ENCODE data around the gene TLX2.
A peak's percentile ranks its signal among the peaks of the same experiment; 100 is the strongest.

TLX2 gene

GRCh38 chr2:74489906-74490305 is 24.3 kb upstream of the TLX2 start:
- Mint-ChIP-seq H3K9me3 (no peaks in the 10 kb centered on the region), H3K27ac (no peak overlapping the region), H3K4me3 (no peak overlapping the region), H3K4me1 (peaks cover 6% of the 10 kb centered on the region), H3K27me3 (no peaks in the 10 kb centered on the region)
- DNase-seq, result no peak
- ATAC-seq, result peak; percentile 26

- Mint-ChIP-seq H3K27ac (no peak overlapping the region), H3K4me3 (no peak overlapping the region), H3K27me3 (no peaks in the 10 kb centered on the region), H3K9me3 (no peaks in the 10 kb centered on the region), H3K4me1 (peaks cover 2% of the 10 kb centered on the region)
- no peak for ATAC-seq
- no peak for DNase-seq
Measured at GRCh38 chr2:74491648-74492544, 22.4 kb upstream of the TLX2 start.

- Mint-ChIP-seq H3K4me3 (no peak overlapping the region), H3K9me3 (no peaks in the 10 kb centered on the region), H3K27ac (no peak overlapping the region), H3K4me1 (peaks cover 13% of the 10 kb centered on the region), H3K27me3 (peaks cover 12% of the 10 kb centered on the region)
- DNase-seq, result no peak
- no peak for ATAC-seq
Measured at GRCh38 chr2:74493546-74493945, 20.7 kb upstream of the TLX2 start.

GRCh38 chr2:74495440-74495839 is 18.8 kb upstream of the TLX2 start:
- peaks cover 29% of the 10 kb centered on the region for H3K4me1 Mint-ChIP-seq
- ATAC-seq (no peak), DNase-seq (no peak)
- H3K27me3 Mint-ChIP-seq, result peaks cover 31% of the 10 kb centered on the region
- no peaks in the 10 kb centered on the region for H3K9me3 Mint-ChIP-seq
- no peak overlapping the region for H3K27ac Mint-ChIP-seq
- no peak overlapping the region for H3K4me3 Mint-ChIP-seq

- DNase-seq (no peak), ATAC-seq (no peak)
- H3K27ac Mint-ChIP-seq, result no peak overlapping the region
- H3K4me1 Mint-ChIP-seq, result peaks cover 34% of the 10 kb centered on the region
- no peaks in the 10 kb centered on the region for H3K9me3 Mint-ChIP-seq
- peak overlapping the region; percentile 88 to 89 for H3K4me3 Mint-ChIP-seq
- peaks cover 49% of the 10 kb centered on the region for H3K27me3 Mint-ChIP-seq
Measured at GRCh38 chr2:74496997-74497776, 17.1 kb upstream of the TLX2 start.

- Mint-ChIP-seq H3K4me1 (peaks cover 41% of the 10 kb centered on the region), H3K4me3 (peak overlapping the region; percentile 88 to 89), H3K27ac (peak overlapping the region; percentile 56 to 59), H3K9me3 (no peaks in the 10 kb centered on the region), H3K27me3 (peaks cover 56% of the 10 kb centered on the region)
- peak; percentile 44 for ATAC-seq
- DNase-seq, result peak in 1 of 2 donors; percentile 35
Measured at GRCh38 chr2:74497777-74498499, 16.3 kb upstream of the TLX2 start.

- H3K4me1 Mint-ChIP-seq, result peaks cover 49% of the 10 kb centered on the region
Measured at GRCh38 chr2:74498500-74499266, 15.6 kb upstream of the TLX2 start.

GRCh38 chr2:74499267-74499939 is 14.8 kb upstream of the TLX2 start, which contains the start of gene LBX2:
LBX2 (minus strand) TSS chr2:74499603; CDS start chr2:74499537, 66 bp downstream.
- Mint-ChIP-seq H3K9me3 (no peaks in the 10 kb centered on the region), H3K4me3 (peak within 1 kb of the TSS; percentile 88 to 89), H3K4me1 (peaks cover 56% of the 10 kb centered on the region), H3K27ac (peak within 1 kb of the TSS; percentile 59 to 66), H3K27me3 (peaks cover 71% of the 10 kb centered on the region)
- ATAC-seq (peak; percentile 42), DNase-seq (peak in 1 of 2 donors; percentile 37)

More at GRCh38 chr2:74498500-74499266, 15.6 kb upstream of the TLX2 start:
- Mint-ChIP-seq H3K4me3 (peak overlapping the region; percentile 88 to 89), H3K27ac (peak overlapping the region; percentile 59 to 66), H3K27me3 (peaks cover 64% of the 10 kb centered on the region), H3K9me3 (no peaks in the 10 kb centered on the region)
- ATAC-seq (peak; percentile 56), DNase-seq (peak in 1 of 2 donors; percentile 40)

GRCh38 chr2:74499940-74500577 is 14.2 kb upstream of the TLX2 start:
- peaks cover 77% of the 10 kb centered on the region for H3K27me3 Mint-ChIP-seq
- peaks cover 60% of the 10 kb centered on the region for H3K4me1 Mint-ChIP-seq
- ATAC-seq, result no peak
- H3K4me3 Mint-ChIP-seq, result peak overlapping the region; percentile 20 to 51
- no peak overlapping the region for H3K27ac Mint-ChIP-seq
- no peak for DNase-seq
- no peaks in the 10 kb centered on the region for H3K9me3 Mint-ChIP-seq

- DNase-seq (no peak), ATAC-seq (no peak)
- H3K9me3 Mint-ChIP-seq, result no peaks in the 10 kb centered on the region
- peaks cover 65% of the 10 kb centered on the region for H3K4me1 Mint-ChIP-seq
- H3K4me3 Mint-ChIP-seq, result no peak overlapping the region
- H3K27me3 Mint-ChIP-seq, result peaks cover 79% of the 10 kb centered on the region
- H3K27ac Mint-ChIP-seq, result no peak overlapping the region
Measured at GRCh38 chr2:74500578-74500946, 13.7 kb upstream of the TLX2 start.

GRCh38 chr2:74501335-74502071 is 12.7 kb upstream of the TLX2 start:
- DNase-seq (no peak), ATAC-seq (no peak)
- Mint-ChIP-seq H3K9me3 (no peaks in the 10 kb centered on the region), H3K4me1 (peaks cover 73% of the 10 kb centered on the region), H3K27me3 (peaks cover 79% of the 10 kb centered on the region), H3K4me3 (peak overlapping the region; percentile 80 to 87), H3K27ac (no peak overlapping the region)

GRCh38 chr2:74502147-74502719 is 12.0 kb upstream of the TLX2 start:
- Mint-ChIP-seq H3K4me3 (peak overlapping the region; percentile 80 to 87), H3K27me3 (peaks cover 79% of the 10 kb centered on the region), H3K4me1 (peaks cover 81% of the 10 kb centered on the region), H3K27ac (peak overlapping the region in 1 of 2 donors; percentile 64), H3K9me3 (no peaks in the 10 kb centered on the region)
- no peak for ATAC-seq
- no peak for DNase-seq
